Stimulated activated CD8-positive, alpha-beta memory T cell treated with anti-CD3 and anti-CD28 coated beads, Interleukin-15, amount 100 ng/mL, for 1 hour (primary cell): Measurements from ENCODE around the gene CCR7.
"Not testable (repeated sequence)": the region's sequence is repeated elsewhere in the genome, so short reads cannot be mapped to it uniquely, and the experiment has no call there.

Source experiments
- DNase-seq: peaks from one replicate; pipeline ENCODE4 v3.0.0-alpha.2; 2020; ENCODE audit warnings: low read depth

CCR7 gene

GRCh38 chr17:40597556-40598300 lies 32.5 kb upstream of the CCR7 start:
- DNase-seq, result no peak

- DNase-seq, result no peak
Observed at GRCh38 chr17:40597156-40597555, 31.9 kb upstream of the CCR7 start.

- no peak for DNase-seq
Observed at GRCh38 chr17:40596261-40596919, 31.1 kb upstream of the CCR7 start.

GRCh38 chr17:40590742-40591141 lies 25.5 kb upstream of the CCR7 start:
- no peak for DNase-seq

- DNase-seq, result no peak
Observed at GRCh38 chr17:40588552-40588951, 23.3 kb upstream of the CCR7 start.

- not testable (repeated sequence) for DNase-seq
Observed at GRCh38 chr17:40586264-40586663, 21.0 kb upstream of the CCR7 start.

GRCh38 chr17:40584950-40585349 lies 19.7 kb upstream of the CCR7 start:
- not testable (repeated sequence) for DNase-seq

- DNase-seq, result no peak
Observed at GRCh38 chr17:40582328-40582901, 17.1 kb upstream of the CCR7 start.

- DNase-seq, result no peak
Observed at GRCh38 chr17:40580140-40580539, 14.9 kb upstream of the CCR7 start.

- DNase-seq, result no peak
Observed at GRCh38 chr17:40579471-40579870, 14.2 kb upstream of the CCR7 start.

- no peak for DNase-seq
Observed at GRCh38 chr17:40577611-40578065, 12.4 kb upstream of the CCR7 start.

- DNase-seq, result no peak
Observed at GRCh38 chr17:40576113-40576740, 11.0 kb upstream of the CCR7 start.

GRCh38 chr17:40574292-40574691 lies 9.0 kb upstream of the CCR7 start:
- no peak for DNase-seq

GRCh38 chr17:40572245-40572993 lies 7.1 kb upstream of the CCR7 start:
- not testable (repeated sequence) for DNase-seq

- no peak for DNase-seq
Observed at GRCh38 chr17:40568074-40568836, 3.0 kb upstream of the CCR7 start.

- no peak for DNase-seq
Observed at GRCh38 chr17:40567377-40567776, 2.1 kb upstream of the CCR7 start.

GRCh38 chr17:40565769-40566409 lies 617 bp upstream of the CCR7 start:
- DNase-seq, result no peak

- DNase-seq, result no peak
Observed at GRCh38 chr17:40564195-40564882, 933 bp downstream of the CCR7 start.

GRCh38 chr17:40563220-40564052 lies 1.8 kb downstream of the CCR7 start:
- no peak for DNase-seq
